ENCODE measurements around the gene GNG10.

GRCh38 chr9:111628411-111628810 lies 33.0 kb upstream of the GNG10 start:
- TF ChIP-seq CTCF (conservative IDR thresholded peaks at IDR 0.05; ENCODE audit: low read depth, low read length) (no peak), CEBPB (IDR thresholded peaks at IDR 0.05; ENCODE audit: low read depth, low read length) (no peak), POLR2A (IDR thresholded peaks at IDR 0.05; ENCODE audit: low read depth, low read length) (no peak), RFX5 (IDR thresholded peaks at IDR 0.05; ENCODE audit: low read depth, low read length) (no peak), SMC3 (IDR thresholded peaks at IDR 0.05; ENCODE audit: low read depth, low read length) (no peak), BHLHE40 (IDR thresholded peaks at IDR 0.05; ENCODE audit: low read depth, low read length) (no peak)

All from IMR-90 (cell line).